Fibroblast of the conjunctiva (primary cell): ENCODE data around the gene P2RX2.

Experiments used
- DNase-seq: peaks from one replicate; pipeline ENCODE4 v3.0.0-alpha.2; 2010; ENCODE audit warnings: low read depth

Gene P2RX2

GRCh38 chr12:132618683-132619043, at the start of gene P2RX2:
TSS of gene P2RX2 (plus strand) at chr12:132618776. CDS start at chr12:132618817, 41 bp downstream.
- DNase-seq = no peak

- no peak for DNase-seq
These were observed 49.6 kb upstream of the P2RX2 start for GRCh38 chr12:132568826-132569480.

GRCh38 chr12:132569856-132570480, 48.6 kb upstream of the P2RX2 start:
- DNase-seq = no peak

- no peak for DNase-seq
These were observed 47.9 kb upstream of the P2RX2 start for GRCh38 chr12:132570635-132571034.

- no peak for DNase-seq
These were observed 47.5 kb upstream of the P2RX2 start for GRCh38 chr12:132571051-132571450.

GRCh38 chr12:132571598-132571997, 47.0 kb upstream of the P2RX2 start:
- no peak for DNase-seq

- no peak for DNase-seq
These were observed 46.5 kb upstream of the P2RX2 start for GRCh38 chr12:132572106-132572505.

- no peak for DNase-seq
These were observed 45.5 kb upstream of the P2RX2 start for GRCh38 chr12:132572801-132573760.

- no peak for DNase-seq
These were observed 44.1 kb upstream of the P2RX2 start for GRCh38 chr12:132574271-132574996.

- no peak for DNase-seq
These were observed 42.9 kb upstream of the P2RX2 start for GRCh38 chr12:132575661-132576060.

- DNase-seq = no peak
These were observed 41.9 kb upstream of the P2RX2 start for GRCh38 chr12:132576701-132577100.

- no peak for DNase-seq
These were observed 41.2 kb upstream of the P2RX2 start for GRCh38 chr12:132577191-132577920.

GRCh38 chr12:132578118-132578517, 40.5 kb upstream of the P2RX2 start:
- no peak for DNase-seq

GRCh38 chr12:132578826-132579225, 39.8 kb upstream of the P2RX2 start:
- DNase-seq = no peak

- no peak for DNase-seq
These were observed 38.8 kb upstream of the P2RX2 start for GRCh38 chr12:132579744-132580143.

GRCh38 chr12:132580701-132581292, 37.8 kb upstream of the P2RX2 start:
- DNase-seq = no peak

- no peak for DNase-seq
These were observed 37.1 kb upstream of the P2RX2 start for GRCh38 chr12:132581348-132582057.

- DNase-seq = no peak
These were observed 36.5 kb upstream of the P2RX2 start for GRCh38 chr12:132582058-132582420.

GRCh38 chr12:132582582-132583410, 35.8 kb upstream of the P2RX2 start:
- DNase-seq = no peak

GRCh38 chr12:132583411-132583710, 35.2 kb upstream of the P2RX2 start:
- DNase-seq = no peak
